GM12873 (cell line): Measurements from ENCODE around the gene ATP6AP1.

Experiments
- CTCF ChIP-seq: IDR thresholded peaks from 2 replicates; pipeline ENCODE4 v1.5.1; 2012; ENCODE audit warnings: low read depth, mild to moderate bottlenecking, moderate library complexity, low read length, control low read depth; ENCODE audit not compliant: insufficient read depth; ENCODE audit errors: missing control alignments

The ATP6AP1 gene

GRCh38 chrX:154437971-154438893, 9.8 kb downstream of the ATP6AP1 start:
- no peak for TF ChIP-seq CTCF

GRCh38 chrX:154439841-154440240, 11.4 kb downstream of the ATP6AP1 start:
- no peak for TF ChIP-seq CTCF

GRCh38 chrX:154440623-154441357, 12.3 kb downstream of the ATP6AP1 start:
- no peak for TF ChIP-seq CTCF

GRCh38 chrX:154441564-154441963, 13.1 kb downstream of the ATP6AP1 start:
- no peak for TF ChIP-seq CTCF

- no peak for TF ChIP-seq CTCF
These were observed 13.7 kb downstream of the ATP6AP1 start for GRCh38 chrX:154441984-154442707.

GRCh38 chrX:154443479-154443910, 15.0 kb downstream of the ATP6AP1 start:
- no peak for TF ChIP-seq CTCF
